ENCODE data around the gene SNX24. TPM values are rescaled to one million over a fixed set of nuclear protein-coding genes. Genes with fewer than 3 reads are reported as not detected.

Gene SNX24
- total RNA-seq, 2 donors from 2014 or later = 9.8 to 13.3 TPM

GRCh38 chr5:122954719-122955118 is 109.3 kb downstream of the SNX24 start:
- no peak for DNase-seq (ENCODE audit: low spot score)
- TF ChIP-seq POLR2A (IDR thresholded peaks at IDR 0.05) = no peak
- no peak for TF ChIP-seq POLR2AphosphoS5 (IDR thresholded peaks at IDR 0.05)
- TF ChIP-seq CTCF (IDR thresholded peaks at IDR 0.05) = no peak
- intact Hi-C loops (cut with DNase I) = no loop called here
- Histone ChIP-seq H3K27ac (no peak overlapping the region), H3K4me3 (no peak overlapping the region), H3K27me3 (replicated peaks; ENCODE audit: insufficient read depth) (no peaks in the 10 kb centered on the region), H3K9me3 (no peaks in the 10 kb centered on the region), H3K36me3 (no peaks in the 10 kb centered on the region), H3K4me1 (replicated peaks) (no peaks in the 10 kb centered on the region)

GRCh38 chr5:122957457-122957856 is 112.0 kb downstream of the SNX24 start:
- Histone ChIP-seq H3K9me3 (no peaks in the 10 kb centered on the region), H3K27me3 (replicated peaks; ENCODE audit: insufficient read depth) (no peaks in the 10 kb centered on the region), H3K36me3 (no peaks in the 10 kb centered on the region), H3K27ac (no peak overlapping the region), H3K4me3 (no peak overlapping the region), H3K4me1 (replicated peaks) (no peaks in the 10 kb centered on the region)
- no peak for DNase-seq (ENCODE audit: low spot score)
- intact Hi-C loops (cut with DNase I) = no loop called here
- no peak for TF ChIP-seq POLR2A (IDR thresholded peaks at IDR 0.05)
- no peak for TF ChIP-seq POLR2AphosphoS5 (IDR thresholded peaks at IDR 0.05)
- no peak for TF ChIP-seq CTCF (IDR thresholded peaks at IDR 0.05)

- intact Hi-C loops (cut with DNase I) = no loop called here
These were observed 114.5 kb downstream of the SNX24 start for GRCh38 chr5:122959740-122960445.

GRCh38 chr5:122963305-122963704 is 117.9 kb downstream of the SNX24 start:
- H3K27ac ChIP-seq = no peak overlapping the region
- no peak for DNase-seq (ENCODE audit: low spot score)
- H3K27me3 ChIP-seq (replicated peaks; ENCODE audit: insufficient read depth) = no peaks in the 10 kb centered on the region
- no peaks in the 10 kb centered on the region for H3K9me3 ChIP-seq
- no peaks in the 10 kb centered on the region for H3K4me1 ChIP-seq (replicated peaks)
- TF ChIP-seq CTCF (IDR thresholded peaks at IDR 0.05) (no peak), POLR2AphosphoS5 (IDR thresholded peaks at IDR 0.05) (no peak), POLR2A (IDR thresholded peaks at IDR 0.05) (no peak)
- no peak overlapping the region for H3K4me3 ChIP-seq
- no peaks in the 10 kb centered on the region for H3K36me3 ChIP-seq
- intact Hi-C loops (cut with DNase I) = no loop called here

More at GRCh38 chr5:122959740-122960445, 114.5 kb downstream of the SNX24 start:
- Histone ChIP-seq H3K9me3 (no peaks in the 10 kb centered on the region), H3K27ac (no peak overlapping the region), H3K36me3 (no peaks in the 10 kb centered on the region), H3K4me1 (replicated peaks) (no peaks in the 10 kb centered on the region), H3K4me3 (no peak overlapping the region), H3K27me3 (replicated peaks; ENCODE audit: insufficient read depth) (no peaks in the 10 kb centered on the region)
- TF ChIP-seq CTCF (IDR thresholded peaks at IDR 0.05) (no peak), POLR2AphosphoS5 (IDR thresholded peaks at IDR 0.05) (no peak), POLR2A (IDR thresholded peaks at IDR 0.05) (no peak)
- WGBS = 47% methylated on average over 4 of the region's 4 CpGs
- DNase-seq (ENCODE audit: low spot score) = no peak

- H3K9me3 ChIP-seq = no peaks in the 10 kb centered on the region
- WGBS = 67% methylated on average over 1 of the region's 1 CpG
- H3K36me3 ChIP-seq = no peaks in the 10 kb centered on the region
- no peak for DNase-seq (ENCODE audit: low spot score)
- TF ChIP-seq CTCF (IDR thresholded peaks at IDR 0.05) = no peak
- TF ChIP-seq POLR2A (IDR thresholded peaks at IDR 0.05) = no peak
- TF ChIP-seq POLR2AphosphoS5 (IDR thresholded peaks at IDR 0.05) = no peak
- no peak overlapping the region for H3K4me3 ChIP-seq
- H3K27me3 ChIP-seq (replicated peaks; ENCODE audit: insufficient read depth) = no peaks in the 10 kb centered on the region
- H3K27ac ChIP-seq = no peak overlapping the region
- H3K4me1 ChIP-seq (replicated peaks) = no peaks in the 10 kb centered on the region
- intact Hi-C loops (cut with DNase I) = no loop called here
These were observed 119.7 kb downstream of the SNX24 start for GRCh38 chr5:122965111-122965510.
